Measurements from ENCODE around the gene USP37. TPM values are rescaled to one million over a fixed set of nuclear protein-coding genes. Genes with fewer than 3 reads are reported as not detected.

USP37 gene
- polyA plus RNA-seq, 10 donors, result 7.7 to 13.1 (median 10.9) TPM

DNA sequence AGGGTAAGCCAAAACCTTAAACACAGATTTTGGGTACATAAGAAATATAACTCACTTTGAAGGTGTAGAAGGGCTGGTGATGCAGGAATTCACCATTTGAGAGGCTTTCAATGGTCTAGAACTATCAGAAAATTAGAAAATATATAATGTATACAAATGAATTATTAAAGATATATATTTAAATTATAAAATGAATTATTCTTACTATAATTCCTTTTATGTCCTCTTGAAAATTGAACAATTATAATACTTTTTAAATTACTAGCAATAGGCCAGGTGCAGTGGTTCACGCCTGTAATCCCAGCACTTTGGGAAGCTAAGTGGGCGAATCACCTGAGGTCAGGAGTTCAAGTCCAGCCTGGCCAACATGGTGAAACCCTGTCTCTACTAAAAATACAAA is 88.6 kb downstream of the USP37 start:
- DNase-seq, result no peak

- no peak for DNase-seq
Measured at GRCh38 chr2:218478544-218478943, 89.6 kb downstream of the USP37 start.

- DNase-seq, result no peak
Measured at GRCh38 chr2:218477247-218477646, 90.9 kb downstream of the USP37 start.

GRCh38 chr2:218476676-218477075 is 91.5 kb downstream of the USP37 start:
- DNase-seq, result peak; percentile 6 to 60 (median 40)

DNA sequence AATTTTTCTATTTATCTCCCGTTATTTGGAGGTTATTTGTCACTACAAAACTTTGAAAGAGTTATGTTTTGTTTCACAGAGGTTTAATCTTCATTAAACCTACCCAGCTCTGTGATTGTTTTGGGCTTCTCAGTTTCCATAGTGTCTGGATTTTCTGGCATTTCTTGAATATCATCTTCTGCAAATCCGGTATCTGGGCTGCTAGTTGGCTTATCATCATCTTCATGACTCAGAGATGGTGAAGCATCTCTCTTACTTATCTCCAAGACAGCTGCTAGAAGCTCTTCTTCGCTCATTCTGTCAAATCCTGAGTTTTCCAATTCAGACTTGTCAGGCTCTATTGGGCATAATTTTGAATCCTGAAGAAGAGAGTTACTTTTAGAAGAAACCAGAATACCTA is 93.6 kb downstream of the USP37 start:
- no peak for DNase-seq

DNA sequence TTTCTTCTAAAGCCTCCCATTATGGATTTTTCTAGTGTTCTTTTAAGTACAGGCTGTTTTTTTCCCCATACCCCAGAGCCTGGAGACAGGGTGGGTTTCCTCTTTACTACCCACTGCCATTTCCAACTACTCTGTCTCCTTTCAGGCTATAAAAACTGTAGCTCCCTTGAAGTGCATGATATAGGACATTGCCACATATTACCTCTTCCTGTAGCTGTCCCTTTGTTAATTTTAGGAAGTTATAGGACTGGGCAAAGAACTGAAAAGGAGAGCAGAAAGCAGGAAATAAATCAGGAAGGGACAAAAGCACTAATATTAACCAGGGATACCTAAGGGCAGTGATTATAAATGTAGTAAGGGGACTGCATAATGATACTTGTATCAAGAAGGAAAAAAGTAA is 95.2 kb downstream of the USP37 start:
- DNase-seq, result no peak

DNA sequence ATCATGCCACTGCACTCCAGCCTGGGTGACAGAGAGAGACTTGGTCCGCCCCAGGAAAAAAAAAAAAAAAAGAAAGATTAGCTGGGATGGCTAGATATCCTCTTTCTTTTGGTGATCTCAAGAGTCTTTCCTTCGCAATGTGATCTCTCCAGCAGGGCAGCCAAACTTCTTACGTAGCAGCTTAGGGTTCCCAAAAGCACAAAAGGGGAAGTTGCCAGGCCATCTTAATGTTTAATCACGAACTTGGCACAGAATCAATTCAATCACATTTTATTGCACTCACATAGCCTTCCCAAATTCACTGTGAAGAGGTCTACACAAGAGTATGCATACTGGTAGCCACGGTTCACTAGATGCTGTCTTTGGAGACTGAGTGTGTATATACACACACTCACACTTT is 96.2 kb downstream of the USP37 start:
- DNase-seq, result peak in 1 of 3 donors; percentile 5

DNA sequence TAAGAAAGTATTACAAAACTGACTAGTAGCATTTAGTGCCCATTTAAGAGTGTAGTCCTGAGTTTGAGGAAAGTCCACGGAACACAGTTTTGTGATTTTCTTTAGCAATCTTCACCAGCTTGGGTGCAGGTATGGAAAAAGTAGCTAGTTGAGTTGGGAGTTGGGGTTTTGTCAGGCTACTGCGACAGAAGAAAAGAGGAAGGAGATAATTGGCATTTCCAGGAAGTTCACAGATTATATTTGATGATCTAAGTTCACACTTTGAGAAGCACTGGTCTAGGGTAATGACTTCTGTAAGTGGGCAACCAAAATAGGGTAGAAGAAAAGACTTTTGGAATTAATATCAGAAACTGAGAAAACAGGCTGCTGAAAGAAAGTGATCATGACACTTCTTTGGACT is 97.1 kb downstream of the USP37 start:
- DNase-seq, result no peak

- no peak for DNase-seq
Measured at GRCh38 chr2:218470448-218470847, 97.7 kb downstream of the USP37 start.

DNA sequence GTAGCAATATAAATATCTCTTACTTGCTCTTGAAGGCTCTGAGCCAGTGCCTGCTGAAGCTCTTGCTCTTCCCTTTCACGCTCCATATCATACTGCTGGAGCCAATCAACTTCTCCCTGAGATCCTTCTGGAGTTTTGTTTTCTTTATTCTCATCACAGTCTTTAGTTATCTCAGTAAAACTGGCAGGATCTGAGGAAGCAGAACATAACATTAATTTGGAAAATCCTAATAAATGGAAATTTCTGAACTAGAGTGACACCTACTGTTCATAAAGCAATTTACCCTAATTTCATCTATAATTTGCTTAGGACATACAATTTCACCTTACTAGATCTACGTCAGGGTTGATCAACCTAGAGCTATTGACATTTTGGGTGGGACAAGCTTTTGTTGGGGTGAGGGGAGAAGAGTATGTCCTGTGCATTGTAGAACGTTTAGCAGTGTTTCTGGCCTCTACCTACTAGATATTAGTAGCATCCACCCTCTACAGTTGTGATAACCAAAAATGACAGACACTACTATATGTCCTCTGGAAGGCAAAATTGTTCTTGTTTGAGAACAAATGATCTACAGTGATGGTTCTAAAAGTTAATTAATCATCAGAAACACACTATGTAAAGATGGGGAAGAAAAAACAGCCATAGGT is 102.0 kb downstream of the USP37 start:
- DNase-seq, result peak; percentile 21 to 59 (median 31)

- DNase-seq, result no peak
Measured at GRCh38 chr2:218458598-218458997, 109.6 kb downstream of the USP37 start.

DNA sequence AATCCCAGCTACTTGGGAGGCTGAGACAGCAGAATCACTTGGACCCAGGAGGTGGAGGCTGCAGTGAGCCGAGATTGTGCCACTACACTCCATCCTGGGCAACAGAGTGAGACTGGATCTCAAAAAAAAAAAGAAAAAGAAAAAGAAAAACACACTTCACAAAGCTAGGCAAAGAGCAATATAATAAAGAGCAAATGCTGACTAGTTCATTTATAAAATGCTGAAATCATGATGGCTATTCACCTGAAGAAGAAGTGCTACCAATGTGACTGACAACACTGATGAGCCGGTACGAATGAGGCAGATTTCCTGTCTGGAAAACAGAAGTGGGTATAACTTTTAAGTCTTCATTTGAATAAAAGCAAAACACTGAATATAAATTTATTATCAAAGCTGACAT is 111.3 kb downstream of the USP37 start:
- no peak for DNase-seq

DNA sequence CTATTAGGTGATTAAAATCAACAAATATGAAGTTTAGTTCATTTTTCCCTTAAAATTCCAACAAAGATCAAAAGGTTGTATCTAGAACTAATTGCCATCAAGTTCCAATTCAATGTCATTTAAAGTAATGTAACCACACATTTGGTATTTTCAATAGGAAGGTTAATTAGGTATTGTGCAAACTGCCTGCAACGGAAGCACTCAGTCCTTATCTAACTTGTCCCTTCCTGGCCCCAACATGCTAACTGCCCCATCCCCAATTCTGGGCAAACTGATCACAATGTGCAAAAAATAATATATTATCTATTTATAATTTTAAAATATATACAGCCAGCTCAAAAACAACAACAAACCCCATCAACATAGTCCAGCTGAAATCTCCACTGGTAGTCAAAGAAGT is 116.1 kb downstream of the USP37 start:
- DNase-seq, result no peak

GRCh38 chr2:218448934-218449333 is 119.2 kb downstream of the USP37 start:
- no peak for DNase-seq

- DNase-seq, result no peak
Measured at GRCh38 chr2:218447072-218447471, 121.1 kb downstream of the USP37 start.

GRCh38 chr2:218446547-218446946 is 121.6 kb downstream of the USP37 start:
- no peak for DNase-seq

DNA sequence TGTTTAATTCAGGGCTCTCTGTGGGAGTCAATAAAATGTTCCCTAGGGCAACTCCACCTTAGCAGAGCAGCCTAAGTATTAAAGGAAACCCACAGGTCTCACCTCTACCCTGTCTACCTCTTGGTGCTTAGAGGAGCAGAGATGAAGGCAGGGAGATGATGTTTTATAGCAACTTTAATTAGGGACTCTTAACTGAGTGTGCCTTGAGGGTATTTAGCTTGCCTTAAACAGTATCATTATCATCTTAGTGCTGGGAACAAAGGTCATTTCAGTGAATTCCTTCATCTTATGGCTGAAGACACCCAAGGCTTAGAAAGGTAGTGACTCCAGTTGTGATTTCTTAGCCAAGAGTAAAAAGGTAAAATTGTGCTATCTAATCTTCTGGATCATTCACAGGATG is 122.5 kb downstream of the USP37 start:
- no peak for DNase-seq

GRCh38 chr2:218444692-218445357 is 123.3 kb downstream of the USP37 start:
- no peak for DNase-seq

- peak in 1 of 3 donors; percentile 25 for DNase-seq
Measured at GRCh38 chr2:218438596-218438995, 129.6 kb downstream of the USP37 start.

DNA sequence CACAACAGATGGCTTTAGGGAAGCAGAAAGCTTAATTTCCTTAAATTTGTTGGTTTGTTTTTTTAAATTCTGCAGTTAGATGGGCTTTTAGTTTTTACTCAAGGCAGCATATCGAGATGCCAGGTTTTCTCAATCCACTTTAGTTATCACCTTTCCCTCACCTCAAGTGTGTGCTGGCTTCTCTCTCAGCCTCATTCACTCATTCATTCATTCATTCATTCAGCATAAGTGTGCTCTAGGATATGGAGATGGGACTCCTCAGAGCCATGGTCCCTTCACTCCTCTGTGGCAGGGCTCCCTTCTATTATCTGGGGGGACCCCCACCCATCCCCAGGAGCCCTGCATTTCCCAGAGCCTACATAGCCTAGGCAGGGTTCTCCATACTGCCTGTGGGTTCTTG is 130.2 kb downstream of the USP37 start:
- no peak for DNase-seq

GRCh38 chr2:218436992-218437391 is 131.2 kb downstream of the USP37 start:
- no peak for DNase-seq

- DNase-seq, result no peak
Measured at GRCh38 chr2:218435003-218435982, 132.9 kb downstream of the USP37 start.

DNA sequence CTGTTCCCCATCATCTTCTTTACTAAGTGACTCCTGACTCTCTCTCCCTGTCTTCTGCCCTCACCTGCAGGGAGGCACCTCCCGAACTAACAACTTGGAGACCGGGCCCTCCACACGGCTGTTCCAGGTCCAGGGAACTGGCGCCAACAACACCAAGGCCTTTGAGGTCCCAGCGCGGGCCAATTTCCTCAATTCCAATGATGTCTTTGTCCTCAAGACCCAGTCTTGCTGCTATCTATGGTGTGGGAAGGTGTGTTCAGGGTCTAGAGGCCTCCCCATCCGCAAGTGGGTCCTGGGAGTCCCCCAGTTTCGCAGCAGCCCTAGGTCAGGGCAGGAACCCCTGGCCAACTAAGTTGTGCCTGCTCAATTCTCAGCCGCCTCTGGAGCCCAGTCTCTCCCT is 133.7 kb downstream of the USP37 start:
- no peak for DNase-seq

Measured in muscle of back (tissue), 11 donors.